Mesenchymal stem cell (in vitro differentiated cells and primary cell): ENCODE results near the gene RNF166.

Experiments used
- DNase-seq: peaks from one replicate; pipeline ENCODE4 v3.0.0-alpha.2; 2013
- H2AFZ ChIP-seq: one replicate; pipeline ENCODE4 v1.6.1; 2013; ENCODE audit warnings: low read depth, mild to moderate bottlenecking, control low read depth, inconsistent platforms, low read length, moderate library complexity
- H2AK5ac ChIP-seq: 2 replicates; pipeline ENCODE4 v1.6.1; 2013; ENCODE audit warnings: low read length, moderate library complexity, mild to moderate bottlenecking, inconsistent platforms; ENCODE audit not compliant: severe bottlenecking
- H2BK120ac ChIP-seq: one replicate; pipeline ENCODE4 v1.6.1; 2013; ENCODE audit warnings: low read depth, mild to moderate bottlenecking, inconsistent platforms, low read length, moderate library complexity
- H2BK12ac ChIP-seq, 2 experiments: one replicate each; pipeline ENCODE4 v1.6.1; 2013; ENCODE audit warnings: inconsistent platforms in 2 of 2, low read length in 2 of 2, mild to moderate bottlenecking in 2 of 2, moderate library complexity in 2 of 2, control low read depth in 1 of 2
- H2BK15ac ChIP-seq: one replicate; pipeline ENCODE4 v1.6.1; 2013; ENCODE audit warnings: mild to moderate bottlenecking, low read depth, inconsistent platforms; ENCODE audit not compliant: poor library complexity, severe bottlenecking
- H2BK5ac ChIP-seq: 2 replicates; pipeline ENCODE4 v1.6.1; 2013; ENCODE audit warnings: low read depth, mild to moderate bottlenecking, low read length, control low read depth, inconsistent platforms; ENCODE audit not compliant: poor library complexity, severe bottlenecking
- H3K14ac ChIP-seq, 2 experiments: one replicate each; pipeline ENCODE4 v1.6.1; 2013; ENCODE audit warnings: inconsistent platforms in 2 of 2, low read length in 2 of 2, control low read depth in 1 of 2, mild to moderate bottlenecking in 1 of 2, moderate library complexity in 1 of 2
- H3K18ac ChIP-seq, 2 experiments: one replicate each; pipeline ENCODE4 v1.6.1; 2013; ENCODE audit warnings: inconsistent platforms in 2 of 2, low read length in 2 of 2, control low read depth in 1 of 2, low read depth in 1 of 2, mild to moderate bottlenecking in 1 of 2
- H3K23ac ChIP-seq, 2 experiments: one replicate each; pipeline ENCODE4 v1.6.1; 2013; ENCODE audit warnings: inconsistent platforms in 2 of 2, low read length in 2 of 2, mild to moderate bottlenecking in 2 of 2, moderate library complexity in 2 of 2, control low read depth in 1 of 2
- H3K27ac ChIP-seq: 2 replicates; pipeline ENCODE4 v1.5.1; 2013; ENCODE audit warnings: mild to moderate bottlenecking, moderate library complexity, low read length, control low read depth, inconsistent platforms; ENCODE audit not compliant: poor library complexity, severe bottlenecking
- H3K27me3 ChIP-seq, 2 experiments: 2 replicates each; pipeline versions ENCODE4 v1.6.1 to v1.7.0; 2013; ENCODE audit warnings: low read length in 2 of 2, mild to moderate bottlenecking in 2 of 2, moderate library complexity in 2 of 2, control low read depth in 1 of 2, inconsistent platforms in 1 of 2; ENCODE audit not compliant: control insufficient read depth in 1 of 2, insufficient read depth in 1 of 2
- H3K36me3 ChIP-seq, 2 experiments: 2 replicates each; pipeline versions ENCODE4 v1.6.1 to v1.7.0; 2013; ENCODE audit warnings: low read length in 2 of 2, control low read depth in 1 of 2, inconsistent platforms in 1 of 2, low read depth in 1 of 2, mild to moderate bottlenecking in 1 of 2; ENCODE audit not compliant: insufficient read depth in 2 of 2, control insufficient read depth in 1 of 2
- H3K4ac ChIP-seq, 2 experiments: one replicate each; pipeline ENCODE4 v1.6.1; 2013; ENCODE audit warnings: inconsistent platforms in 2 of 2, low read length in 2 of 2, mild to moderate bottlenecking in 2 of 2, moderate library complexity in 2 of 2, control low read depth in 1 of 2, low read depth in 1 of 2
- H3K4me1 ChIP-seq: 2 replicates; pipeline ENCODE4 v1.6.1; 2013; ENCODE audit warnings: low read depth, low read length, control low read depth; ENCODE audit not compliant: control insufficient read depth, insufficient read depth
- H3K4me2 ChIP-seq: 2 replicates; pipeline ENCODE4 v1.6.1; 2013; ENCODE audit warnings: low read length, mild to moderate bottlenecking, inconsistent platforms; ENCODE audit not compliant: poor library complexity, severe bottlenecking
- H3K4me3 ChIP-seq, 2 experiments: 2 replicates each; pipeline versions ENCODE4 v1.5.1 to v1.7.0; 2013; ENCODE audit warnings: low read length in 2 of 2, mild to moderate bottlenecking in 2 of 2, control low read depth in 1 of 2, low read depth in 1 of 2; ENCODE audit not compliant: insufficient read depth in 1 of 2
- H3K79me1 ChIP-seq: replicated peaks from 2 replicates; pipeline ENCODE4 v1.6.1; 2013; ENCODE audit warnings: mild to moderate bottlenecking, control low read depth, low read length, inconsistent platforms; ENCODE audit not compliant: poor library complexity, severe bottlenecking
- H3K9ac ChIP-seq: 2 replicates; pipeline ENCODE4 v1.7.0; 2013; ENCODE audit warnings: mild to moderate bottlenecking, low read length, moderate library complexity
- H3K9me3 ChIP-seq: 2 replicates; pipeline ENCODE4 v1.7.0; 2013; ENCODE audit warnings: mild to moderate bottlenecking, low read length; ENCODE audit not compliant: control insufficient read depth
- H4K8ac ChIP-seq: one replicate; pipeline ENCODE4 v1.6.1; 2013; ENCODE audit warnings: inconsistent platforms, mild to moderate bottlenecking, low read length, moderate library complexity
- H4K91ac ChIP-seq: one replicate; pipeline ENCODE4 v1.6.1; 2013; ENCODE audit warnings: mild to moderate bottlenecking, low read length, inconsistent platforms
- WGBS: methylation state at CpG from one replicate; pipeline ENCODE4 v1.1.7; 2013; ENCODE audit warnings: mixed read lengths; 5-methylcytosine and 5-hydroxymethylcytosine counted together

The RNF166 gene

DNA sequence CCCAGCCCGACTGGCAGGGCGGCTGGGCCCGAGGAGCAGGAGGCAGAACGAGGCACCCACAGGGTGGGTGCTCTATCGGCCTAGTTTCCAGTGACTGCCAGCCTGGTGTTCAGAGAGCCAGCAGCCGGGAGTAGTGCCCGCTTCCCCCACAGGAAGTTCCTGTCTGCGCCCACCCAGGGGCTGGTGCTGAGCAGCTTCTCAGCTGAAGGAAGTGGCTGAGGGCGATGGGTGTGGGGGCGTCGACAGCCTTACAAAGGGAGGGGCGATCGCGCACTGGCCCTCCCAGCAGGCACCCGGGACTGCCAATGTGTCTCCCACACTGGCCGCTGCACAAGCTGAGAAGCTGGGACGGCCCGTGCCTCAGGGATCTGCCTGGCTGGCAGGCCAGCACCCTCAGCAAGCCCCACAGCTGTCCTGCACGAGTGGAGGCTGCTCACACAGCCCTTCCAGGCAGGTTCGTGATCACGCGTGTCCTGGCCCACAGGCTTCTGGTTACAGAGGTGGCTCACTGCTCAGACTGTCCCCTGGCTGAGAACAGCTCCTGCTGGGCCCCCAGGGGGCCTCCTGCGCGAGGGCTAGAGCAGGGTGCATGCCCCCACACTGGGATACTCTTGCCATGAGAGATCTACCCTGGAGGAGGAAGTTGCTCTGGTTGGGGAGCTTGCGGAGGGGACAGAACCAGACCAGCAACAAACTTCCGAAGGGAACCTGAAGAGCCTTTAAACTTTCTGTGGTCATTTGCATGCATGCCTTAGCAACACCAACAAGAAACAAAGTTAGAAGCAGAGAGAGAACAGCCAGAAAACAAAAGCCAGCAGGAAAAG, 2.5 kb downstream of the RNF166 start:
- H2AFZ ChIP-seq, result no peak overlapping the region
- H3K36me3 ChIP-seq, result peaks cover 13 to 45% of the 10 kb centered on the region in 2 experiments
- H2BK12ac ChIP-seq, result no peak overlapping the region
- WGBS, result 93% methylated on average over 26 of the region's 26 CpGs
- peak overlapping the region in 1 of 2 experiments; percentile 11 for H3K23ac ChIP-seq
- no peak overlapping the region for H3K18ac ChIP-seq
- peak overlapping the region; percentile 44 for H2BK15ac ChIP-seq
- H3K4me3 ChIP-seq, result no peak overlapping the region
- no peak overlapping the region for H3K4ac ChIP-seq
- H3K27ac ChIP-seq, result no peak overlapping the region
- H4K91ac ChIP-seq, result peak overlapping the region; percentile 48
- H2BK120ac ChIP-seq, result no peak overlapping the region
- H3K4me1 ChIP-seq, result peaks cover 39% of the 10 kb centered on the region
- H4K8ac ChIP-seq, result no peak overlapping the region
- no peak overlapping the region for H3K9ac ChIP-seq
- no peak for DNase-seq
- no peak overlapping the region for H2BK5ac ChIP-seq
- H3K9me3 ChIP-seq, result no peaks in the 10 kb centered on the region
- no peak overlapping the region for H3K14ac ChIP-seq
- peaks cover 38% of the 10 kb centered on the region for H3K79me1 ChIP-seq
- H3K27me3 ChIP-seq, result no peaks in the 10 kb centered on the region
- no peak overlapping the region for H3K4me2 ChIP-seq
- H2AK5ac ChIP-seq, result no peak overlapping the region

DNA sequence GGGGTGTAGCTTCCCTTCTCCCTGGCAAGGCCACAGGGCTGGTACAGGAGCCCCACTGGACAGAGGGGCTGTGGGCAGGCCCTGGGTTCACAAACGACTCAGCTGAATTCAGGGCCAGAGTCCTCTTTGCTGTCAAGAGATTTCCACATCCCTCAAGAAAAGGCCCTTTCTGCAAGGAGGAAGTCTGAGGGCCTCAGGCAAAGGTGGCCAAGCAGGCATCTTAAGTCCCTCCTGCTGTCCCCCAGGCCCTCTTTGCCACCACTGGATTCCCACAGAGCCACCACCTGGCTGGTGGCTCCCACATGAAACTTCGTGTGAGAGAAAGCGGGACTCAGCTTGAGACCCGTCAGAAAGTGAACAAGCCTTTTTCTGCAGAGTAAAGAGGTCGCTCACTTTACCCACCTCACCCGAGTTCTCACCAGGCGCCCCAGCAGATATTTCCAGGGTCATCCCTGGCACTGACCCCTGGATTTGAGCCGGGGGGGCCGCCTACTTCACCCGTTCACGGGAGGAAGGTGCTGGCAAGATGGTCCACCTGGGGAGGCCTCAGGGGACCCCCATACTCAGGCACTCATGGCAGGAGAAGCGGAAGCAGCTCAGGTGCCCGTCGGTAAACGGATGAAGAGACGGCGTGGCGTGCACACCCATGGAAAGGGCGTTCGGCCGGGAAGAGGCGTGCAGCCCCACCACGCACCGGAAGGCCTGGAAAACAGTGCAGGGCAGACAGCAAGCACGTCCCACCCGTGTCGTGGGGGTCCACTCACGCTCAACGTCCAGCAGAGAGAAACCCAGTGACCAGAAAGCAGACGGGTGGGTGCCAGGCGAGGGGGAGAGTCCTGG, 3.6 kb downstream of the RNF166 start:
- H3K18ac ChIP-seq, result peak overlapping the region in 1 of 2 experiments; percentile 98
- H4K91ac ChIP-seq, result peak overlapping the region; percentile 94
- peaks cover 36% of the 10 kb centered on the region for H3K79me1 ChIP-seq
- H3K23ac ChIP-seq, result peak overlapping the region in 1 of 2 experiments; percentile 57
- H3K4me1 ChIP-seq, result peaks cover 35% of the 10 kb centered on the region
- WGBS, result 91% methylated on average over 31 of the region's 31 CpGs
- no peak overlapping the region for H3K27ac ChIP-seq
- no peak overlapping the region for H3K9ac ChIP-seq
- H3K4me3 ChIP-seq, result no peak overlapping the region
- H2BK15ac ChIP-seq, result peak overlapping the region; percentile 85
- no peaks in the 10 kb centered on the region for H3K27me3 ChIP-seq
- no peak overlapping the region for H2AFZ ChIP-seq
- peak overlapping the region; percentile 31 to 69 for H2BK12ac ChIP-seq
- no peak overlapping the region for H3K4me2 ChIP-seq
- peaks cover 21 to 49% of the 10 kb centered on the region in 2 experiments for H3K36me3 ChIP-seq
- H3K4ac ChIP-seq, result peak overlapping the region; percentile 18 to 40
- no peaks in the 10 kb centered on the region for H3K9me3 ChIP-seq
- no peak overlapping the region for H2AK5ac ChIP-seq
- no peak for DNase-seq
- no peak overlapping the region for H3K14ac ChIP-seq
- H2BK120ac ChIP-seq, result peak overlapping the region; percentile 15
- no peak overlapping the region for H4K8ac ChIP-seq
- H2BK5ac ChIP-seq, result no peak overlapping the region

- Histone ChIP-seq H3K36me3 (peaks cover 24 to 56% of the 10 kb centered on the region in 2 experiments), H2AFZ (no peak overlapping the region), H3K4me1 (peaks cover 29% of the 10 kb centered on the region), H3K4me3 (no peak overlapping the region), H3K27me3 (no peaks in the 10 kb centered on the region), H3K9me3 (no peaks in the 10 kb centered on the region), H3K79me1 (peaks cover 32% of the 10 kb centered on the region), H3K9ac (no peak overlapping the region), H2BK120ac (peak overlapping the region; percentile 55), H2BK12ac (peak overlapping the region; percentile 96 to 100), H3K14ac (peak overlapping the region in 1 of 2 experiments; percentile 5), H4K8ac (peak overlapping the region; percentile 96), H3K27ac (no peak overlapping the region), H3K23ac (no peak overlapping the region), H4K91ac (peak overlapping the region; percentile 94), H3K18ac (peak overlapping the region; percentile 98), H3K4ac (peak overlapping the region; percentile 42 to 91), H2BK5ac (no peak overlapping the region), H2AK5ac (no peak overlapping the region), H2BK15ac (peak overlapping the region; percentile 94), H3K4me2 (no peak overlapping the region)
- DNase-seq, result no peak
- WGBS, result 87% methylated on average over 30 of the region's 30 CpGs
These were observed 4.4 kb downstream of the RNF166 start for GRCh38 chr16:88701581-88702370.
